Measurements from ENCODE around the gene BCKDHA.

- TF ChIP-seq CTCF (IDR thresholded peaks at IDR 0.05) (no peak), POLR2A (IDR thresholded peaks at IDR 0.05) (no peak)
Measured at GRCh38 chr19:41398050-41398418, 416 bp downstream of the BCKDHA start.
